ENCODE data around the gene ASPSCR1.

- TF ChIP-seq POLR2AphosphoS5 (IDR thresholded peaks at IDR 0.05), result peak in 1 of 3 donors; percentile 8
- no peak for TF ChIP-seq CTCF (IDR thresholded peaks at IDR 0.05)
- TF ChIP-seq EP300 (IDR thresholded peaks at IDR 0.05; ENCODE audit: low read depth), result no peak
- no peak for TF ChIP-seq POLR2A (IDR thresholded peaks at IDR 0.05)
These were observed 45.6 kb downstream of the ASPSCR1 start, which contains the start of gene LRRC45 for GRCh38 chr17:82022981-82023446.

All from transverse colon (tissue), 4 donors.